Liver (tissue), 9 donors: ENCODE measurements around the gene DNAJC27. TPM values are rescaled to one million over a fixed set of nuclear protein-coding genes. Genes with fewer than 3 reads are reported as not detected.

ENCODE experiments used
- DNase-seq: peaks from one replicate; pipeline ENCODE4 v3.0.0-alpha.2; 2017; ENCODE audit warnings: low spot score
- H3K27ac ChIP-seq, 2 donors: one replicate each; pipeline ENCODE4 v1.7.0; 2013; ENCODE audit warnings: inconsistent platforms in 2 of 2, low read length in 2 of 2, control low read depth in 1 of 2, low read depth in 1 of 2, mild to moderate bottlenecking in 1 of 2
- H3K27me3 ChIP-seq, 4 donors: one replicate each; pipeline versions ENCODE4 v1.6.1 to v1.7.0; 2013; ENCODE audit warnings: low read length in 3 of 4, inconsistent platforms in 1 of 4, mild to moderate bottlenecking in 1 of 4, moderate library complexity in 1 of 4; ENCODE audit not compliant: control insufficient read depth in 4 of 4, insufficient read depth in 4 of 4
- H3K36me3 ChIP-seq, 4 donors: one replicate each; pipeline versions ENCODE4 v1.6.1 to v1.7.0; 2013; ENCODE audit warnings: low read length in 3 of 4, mild to moderate bottlenecking in 3 of 4, low read depth in 1 of 4, moderate library complexity in 1 of 4; ENCODE audit not compliant: control insufficient read depth in 4 of 4, insufficient read depth in 3 of 4
- H3K4me1 ChIP-seq, 4 donors: one replicate each; pipeline versions ENCODE4 v1.6.1 to v1.7.0; 2013; ENCODE audit warnings: low read length in 3 of 4, mild to moderate bottlenecking in 3 of 4, moderate library complexity in 1 of 4; ENCODE audit not compliant: control insufficient read depth in 4 of 4, insufficient read depth in 4 of 4
- H3K4me3 ChIP-seq, 3 donors: one replicate each; pipeline versions ENCODE4 v1.6.1 to v1.7.0; 2013; ENCODE audit warnings: low read length in 3 of 3, control low read depth in 1 of 3, low read depth in 1 of 3, mild to moderate bottlenecking in 1 of 3
- H3K9ac ChIP-seq, 2 donors: one replicate each; pipeline ENCODE4 v1.7.0; 2013; ENCODE audit warnings: low read length in 2 of 2, mild to moderate bottlenecking in 2 of 2, moderate library complexity in 2 of 2, control low read depth in 1 of 2, low read depth in 1 of 2
- H3K9me3 ChIP-seq, 4 donors: one replicate each; pipeline versions ENCODE4 v1.6.1 to v1.7.0; 2013; ENCODE audit warnings: low read length in 3 of 4; ENCODE audit not compliant: control insufficient read depth in 4 of 4
- EGR1 ChIP-seq, 2 donors: IDR thresholded peaks; 2 replicates each; pipeline ENCODE4 v1.6.1; 2016 to 2018; ENCODE audit warnings: antibody characterized with exemption in 2 of 2, low read depth in 2 of 2
- FOXA1 ChIP-seq: IDR thresholded peaks from 2 replicates; pipeline ENCODE4 v1.6.1; 2016; ENCODE audit warnings: antibody characterized with exemption
- FOXA2 ChIP-seq: IDR thresholded peaks from 2 replicates; pipeline ENCODE4 v1.6.1; 2016; ENCODE audit warnings: antibody characterized with exemption
- GABPA ChIP-seq, 2 donors: IDR thresholded peaks in 1 of 2; conservative IDR thresholded peaks in 1 of 2; 2 replicates each; pipeline ENCODE4 v1.6.1; 2016; ENCODE audit warnings: antibody characterized with exemption in 2 of 2, mild to moderate bottlenecking in 1 of 2, moderate library complexity in 1 of 2
- HNF4A ChIP-seq, 2 donors: conservative IDR thresholded peaks; 2 replicates each; pipeline ENCODE4 v1.6.1; 2016; ENCODE audit warnings: antibody characterized with exemption in 2 of 2, mild to moderate bottlenecking in 2 of 2
- HNF4G ChIP-seq: IDR thresholded peaks from 2 replicates; pipeline ENCODE4 v1.6.1; 2016; ENCODE audit warnings: antibody characterized with exemption
- JUND ChIP-seq, 2 donors: IDR thresholded peaks; 2 replicates each; pipeline ENCODE4 v1.6.1; 2016; ENCODE audit warnings: antibody characterized with exemption in 2 of 2
- NR2F2 ChIP-seq: IDR thresholded peaks from 2 replicates; pipeline ENCODE4 v1.6.1; 2016; ENCODE audit warnings: antibody characterized with exemption
- RAD21 ChIP-seq, 2 donors: IDR thresholded peaks; 2 replicates each; pipeline ENCODE4 v1.6.1; 2016; ENCODE audit warnings: antibody characterized with exemption in 2 of 2, mild to moderate bottlenecking in 2 of 2
- RXRA ChIP-seq, 2 donors: IDR thresholded peaks; 2 replicates each; pipeline ENCODE4 v1.6.1; 2017 to 2018; ENCODE audit warnings: antibody characterized with exemption in 2 of 2, mild to moderate bottlenecking in 1 of 2
- TAF1 ChIP-seq: conservative IDR thresholded peaks from 2 replicates; pipeline ENCODE4 v1.6.1; 2016; ENCODE audit warnings: antibody characterized with exemption, mild to moderate bottlenecking
- YY1 ChIP-seq: IDR thresholded peaks from 2 replicates; pipeline ENCODE4 v1.6.1; 2016; ENCODE audit warnings: antibody characterized with exemption, mild to moderate bottlenecking
- WGBS: extraction: QIAGEN DNeasy Blood & Tissue Kit; methylation state at CpG from one replicate; pipeline ENCODE4 v1.1.7; 2013; 5-methylcytosine and 5-hydroxymethylcytosine counted together
- polyA plus RNA-seq, 2 donors: library from polyadenylated mRNA; stranded (reverse) in 1 of 2; unstranded in 1 of 2; fragments of 200-250 nt in 1 of 2; fragments of >200 nt in 1 of 2; fragmentation: Nextera tagmentation in 1 of 2; extraction: Ambion mirVana in 1 of 2; gene quantifications; one replicate each; pipeline versions ENCODE4 v1.2.1 to v1.2.3, GENCODE V29; 2013 to 2015
- total RNA-seq, 2 donors: library from RNA; depleted of rRNA; stranded (reverse); fragments of >200 nt; gene quantifications; one replicate each; pipeline ENCODE4 v1.2.3, GENCODE V29; 2014
- TF ChIP-seq, protein P1 (sequence below): IDR thresholded peaks from 2 replicates; pipeline ENCODE4 v1.6.1; 2016; ENCODE audit warnings: antibody characterized with exemption
- TF ChIP-seq, protein P2 (sequence below): IDR thresholded peaks from 2 replicates; pipeline ENCODE4 v1.6.1; 2016; ENCODE audit warnings: antibody characterized with exemption
- TF ChIP-seq, protein P3 (sequence below): fragments of 150-350 bp; IDR thresholded peaks from 2 replicates; pipeline ENCODE4 v1.5.1; 2017; ENCODE audit warnings: improper control_type of control experiment, low read depth, low read length; ENCODE audit not compliant: missing input control
- TF ChIP-seq, protein P4 (sequence below): IDR thresholded peaks from 2 replicates; pipeline ENCODE4 v1.6.1; 2016; ENCODE audit warnings: antibody characterized with exemption
- donor health status: healthy.
- donor health status: healthy.
- donor health status: healthy.
- donor health status: healthy.
- donor health status: healthy.

DNAJC27 gene
- total and polyA plus RNA-seq, 4 donors: 0.95 to 5.1 (median 3.1) TPM

DNA sequence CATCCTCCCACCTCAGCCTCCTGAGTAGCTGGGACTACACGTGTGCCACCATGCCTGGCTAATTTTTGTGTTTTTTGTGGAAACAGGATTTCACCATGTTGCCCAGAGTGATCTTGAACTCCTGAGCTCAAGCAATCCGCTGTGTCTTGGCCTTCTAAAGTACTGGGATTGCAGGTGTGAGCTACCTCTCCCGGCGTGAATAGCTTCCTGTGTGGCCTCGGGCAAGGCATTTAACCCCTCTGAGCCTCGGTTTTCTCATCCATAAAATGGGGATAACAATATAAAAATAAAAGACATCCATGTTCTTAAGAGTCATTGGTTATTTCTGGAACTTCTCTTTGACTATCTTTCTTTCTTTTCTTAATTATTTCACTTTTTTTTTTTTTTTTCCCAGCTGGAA is 32.4 kb downstream of the DNAJC27 start (continued):
- TF ChIP-seq, protein P1, sequence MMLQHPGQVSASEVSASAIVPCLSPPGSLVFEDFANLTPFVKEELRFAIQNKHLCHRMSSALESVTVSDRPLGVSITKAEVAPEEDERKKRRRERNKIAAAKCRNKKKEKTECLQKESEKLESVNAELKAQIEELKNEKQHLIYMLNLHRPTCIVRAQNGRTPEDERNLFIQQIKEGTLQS: no peak

DNA sequence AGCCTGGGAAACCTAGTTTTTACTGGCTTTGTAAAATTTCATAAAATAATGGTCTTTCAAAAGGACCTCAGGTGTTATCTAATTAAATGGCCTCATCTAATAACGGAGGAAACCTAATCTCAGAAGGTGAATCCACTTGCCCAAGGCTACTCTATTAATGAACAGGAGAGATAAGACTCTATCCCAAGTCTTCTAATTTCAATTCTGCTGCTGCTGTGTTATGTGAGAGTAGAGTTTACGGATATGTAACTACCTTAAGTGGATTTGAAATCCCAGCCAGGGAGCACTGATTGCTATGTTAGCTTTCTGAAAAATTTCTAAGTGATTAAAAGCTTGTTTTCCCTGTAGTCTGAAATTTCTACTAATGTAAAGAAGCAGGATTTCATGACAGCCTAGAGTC is 34.5 kb downstream of the DNAJC27 start:
- H3K9ac ChIP-seq: no peak overlapping the region
- no peak overlapping the region for H3K4me3 ChIP-seq
- TF ChIP-seq RXRA (IDR thresholded peaks at IDR 0.05): no peak
- TF ChIP-seq GABPA (IDR thresholded peaks at IDR 0.05 in 1 of 2, conservative IDR thresholded peaks at IDR 0.05 in 1 of 2): no peak
- DNase-seq: no peak
- WGBS: 90% methylated on average over 2 of the region's 2 CpGs
- H3K4me1 ChIP-seq: no peaks in the 10 kb centered on the region
- no peaks in the 10 kb centered on the region for H3K27me3 ChIP-seq
- H3K36me3 ChIP-seq: no peaks in the 10 kb centered on the region
- H3K27ac ChIP-seq: no peak overlapping the region
- no peaks in the 10 kb centered on the region for H3K9me3 ChIP-seq

DNA sequence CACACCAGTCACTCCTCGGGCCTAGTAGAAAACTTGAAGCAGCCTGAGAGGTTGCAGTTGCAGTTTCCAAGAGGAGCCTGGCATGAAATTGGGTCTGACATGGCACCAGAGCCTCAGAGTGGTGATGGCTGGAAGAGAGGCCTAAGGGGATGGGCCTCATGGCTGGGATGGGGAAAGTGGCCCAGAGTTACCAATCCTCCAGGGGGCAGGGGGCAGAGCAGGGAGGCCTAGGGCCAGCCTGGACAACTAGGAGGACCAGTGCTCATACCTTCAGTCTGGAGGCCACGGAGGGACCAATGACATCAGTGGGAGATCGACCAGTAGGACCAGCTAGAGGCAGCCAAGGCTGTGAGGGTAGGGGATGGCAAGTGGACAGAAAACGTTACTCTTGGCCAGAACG is 36.6 kb downstream of the DNAJC27 start:
- H3K36me3 ChIP-seq: no peaks in the 10 kb centered on the region
- no peak overlapping the region for H3K4me3 ChIP-seq
- H3K4me1 ChIP-seq: no peaks in the 10 kb centered on the region
- no peak overlapping the region for H3K9ac ChIP-seq
- TF ChIP-seq GABPA (IDR thresholded peaks at IDR 0.05 in 1 of 2, conservative IDR thresholded peaks at IDR 0.05 in 1 of 2) (no peak), NR2F2 (no peak), EGR1 (IDR thresholded peaks at IDR 0.05; ENCODE audit: low read depth in 2 of 2) (no peak), JUND (IDR thresholded peaks at IDR 0.05) (no peak), FOXA1 (no peak), HNF4A (conservative IDR thresholded peaks at IDR 0.05) (no peak), RAD21 (IDR thresholded peaks at IDR 0.05) (no peak), RXRA (IDR thresholded peaks at IDR 0.05) (no peak), YY1 (no peak), HNF4G (no peak), FOXA2 (no peak), TAF1 (no peak)
- TF ChIP-seq, protein P2, sequence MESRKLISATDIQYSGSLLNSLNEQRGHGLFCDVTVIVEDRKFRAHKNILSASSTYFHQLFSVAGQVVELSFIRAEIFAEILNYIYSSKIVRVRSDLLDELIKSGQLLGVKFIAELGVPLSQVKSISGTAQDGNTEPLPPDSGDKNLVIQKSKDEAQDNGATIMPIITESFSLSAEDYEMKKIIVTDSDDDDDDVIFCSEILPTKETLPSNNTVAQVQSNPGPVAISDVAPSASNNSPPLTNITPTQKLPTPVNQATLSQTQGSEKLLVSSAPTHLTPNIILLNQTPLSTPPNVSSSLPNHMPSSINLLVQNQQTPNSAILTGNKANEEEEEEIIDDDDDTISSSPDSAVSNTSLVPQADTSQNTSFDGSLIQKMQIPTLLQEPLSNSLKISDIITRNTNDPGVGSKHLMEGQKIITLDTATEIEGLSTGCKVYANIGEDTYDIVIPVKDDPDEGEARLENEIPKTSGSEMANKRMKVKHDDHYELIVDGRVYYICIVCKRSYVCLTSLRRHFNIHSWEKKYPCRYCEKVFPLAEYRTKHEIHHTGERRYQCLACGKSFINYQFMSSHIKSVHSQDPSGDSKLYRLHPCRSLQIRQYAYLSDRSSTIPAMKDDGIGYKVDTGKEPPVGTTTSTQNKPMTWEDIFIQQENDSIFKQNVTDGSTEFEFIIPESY: no peak
- TF ChIP-seq, protein P3, sequence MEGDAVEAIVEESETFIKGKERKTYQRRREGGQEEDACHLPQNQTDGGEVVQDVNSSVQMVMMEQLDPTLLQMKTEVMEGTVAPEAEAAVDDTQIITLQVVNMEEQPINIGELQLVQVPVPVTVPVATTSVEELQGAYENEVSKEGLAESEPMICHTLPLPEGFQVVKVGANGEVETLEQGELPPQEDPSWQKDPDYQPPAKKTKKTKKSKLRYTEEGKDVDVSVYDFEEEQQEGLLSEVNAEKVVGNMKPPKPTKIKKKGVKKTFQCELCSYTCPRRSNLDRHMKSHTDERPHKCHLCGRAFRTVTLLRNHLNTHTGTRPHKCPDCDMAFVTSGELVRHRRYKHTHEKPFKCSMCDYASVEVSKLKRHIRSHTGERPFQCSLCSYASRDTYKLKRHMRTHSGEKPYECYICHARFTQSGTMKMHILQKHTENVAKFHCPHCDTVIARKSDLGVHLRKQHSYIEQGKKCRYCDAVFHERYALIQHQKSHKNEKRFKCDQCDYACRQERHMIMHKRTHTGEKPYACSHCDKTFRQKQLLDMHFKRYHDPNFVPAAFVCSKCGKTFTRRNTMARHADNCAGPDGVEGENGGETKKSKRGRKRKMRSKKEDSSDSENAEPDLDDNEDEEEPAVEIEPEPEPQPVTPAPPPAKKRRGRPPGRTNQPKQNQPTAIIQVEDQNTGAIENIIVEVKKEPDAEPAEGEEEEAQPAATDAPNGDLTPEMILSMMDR: no peak
- TF ChIP-seq, protein P4, sequence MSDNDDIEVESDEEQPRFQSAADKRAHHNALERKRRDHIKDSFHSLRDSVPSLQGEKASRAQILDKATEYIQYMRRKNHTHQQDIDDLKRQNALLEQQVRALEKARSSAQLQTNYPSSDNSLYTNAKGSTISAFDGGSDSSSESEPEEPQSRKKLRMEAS: no peak
- H3K27me3 ChIP-seq: no peaks in the 10 kb centered on the region
- DNase-seq: no peak
- no peaks in the 10 kb centered on the region for H3K9me3 ChIP-seq
- no peak overlapping the region for H3K27ac ChIP-seq
- 89% methylated on average over 5 of the region's 5 CpGs for WGBS
